K562 (cell line): ENCODE measurements around the gene ANKZF1. TPM values are rescaled to one million over a fixed set of nuclear protein-coding genes. Genes with fewer than 3 reads are reported as not detected.

Source experiments
- BRD4 ChIP-seq: fragments of 200-600 bp; sonication (generic); IDR thresholded peaks from 2 replicates; pipeline ENCODE4 v1.6.1; 2017; ENCODE audit warnings: inconsistent platforms
- HNRNPL ChIP-seq: fragments of 200-400 bp; formaldehyde crosslinking; IDR thresholded peaks from 2 replicates; pipeline ENCODE4 v1.6.1; 2017; ENCODE audit warnings: low read depth, mild to moderate bottlenecking, low read length
- HSF4 ChIP-seq: fragments of 250-450 bp; sonication (Bioruptor Pico); IDR thresholded peaks from 2 replicates; pipeline ENCODE4 v2.1.2; 2022; ENCODE audit warnings: mild to moderate bottlenecking, moderate library complexity, borderline replicate concordance
- JUN ChIP-seq, 2 experiments: sonication (generic) in 1 of 2; formaldehyde crosslinking in 1 of 2; IDR thresholded peaks; 2 replicates each; pipeline versions ENCODE4 v1.6.1 to v1.8.0; 2012 to 2022; ENCODE audit warnings: borderline replicate concordance in 2 of 2, mild to moderate bottlenecking in 2 of 2, improper control_type of control experiment in 1 of 2, low read depth in 1 of 2, low read length in 1 of 2, missing genetic modification reagents in 1 of 2
- MYNN ChIP-seq, 2 experiments: sonication (generic); formaldehyde crosslinking in 1 of 2; IDR thresholded peaks; 2 replicates each; pipeline versions ENCODE4 v1.5.0 to v1.6.1; 2016 to 2020; ENCODE audit warnings: antibody characterized with exemption in 1 of 2, missing genetic modification reagents in 1 of 2
- NONO ChIP-seq, 2 experiments: fragments of 200-400 bp in 1 of 2; fragments of 450-650 bp in 1 of 2; formaldehyde crosslinking in 1 of 2; IDR thresholded peaks; 2 replicates each; pipeline ENCODE4 v1.6.1; 2017; ENCODE audit warnings: low read depth in 2 of 2, mild to moderate bottlenecking in 2 of 2, moderate library complexity in 2 of 2, low read length in 1 of 2
- NR2C2 ChIP-seq, 2 experiments: fragments of 200-800 bp in 1 of 2; sonication (Bioruptor generic) in 1 of 2; sonication (generic) in 1 of 2; formaldehyde crosslinking in 1 of 2; IDR thresholded peaks; 2 replicates each; pipeline versions ENCODE4 v1.6.1 to v1.8.0; 2016 to 2022; ENCODE audit warnings: mild to moderate bottlenecking in 1 of 2, missing compliant biosample characterization in 1 of 2, missing genetic modification characterization in 1 of 2, missing genetic modification reagents in 1 of 2
- PYGO2 ChIP-seq: fragments of 450-650 bp; IDR thresholded peaks from 2 replicates; pipeline ENCODE4 v1.6.1; 2016; ENCODE audit warnings: mild to moderate bottlenecking, missing genetic modification characterization, moderate library complexity, missing compliant biosample characterization
- SAFB ChIP-seq: fragments of 200-400 bp; formaldehyde crosslinking; IDR thresholded peaks from 2 replicates; pipeline ENCODE4 v1.6.1; 2017; ENCODE audit warnings: low read depth, low read length, borderline replicate concordance
- SMAD1 ChIP-seq: fragments of 150-350 bp; IDR thresholded peaks from 2 replicates; pipeline ENCODE4 v1.6.1; 2014; ENCODE audit warnings: low read length, low read depth; ENCODE audit not compliant: partially characterized antibody
- SMARCA4 ChIP-seq: fragments of 450-650 bp; IDR thresholded peaks from 2 replicates; pipeline ENCODE4 v1.6.1; 2016
- ZC3H4 ChIP-seq: sonication (generic); formaldehyde crosslinking; IDR thresholded peaks from 2 replicates; pipeline ENCODE4 v1.9.0; 2021; ENCODE audit warnings: missing genetic modification reagents, borderline replicate concordance
- ZNF175 ChIP-seq: fragments of 200-800 bp; sonication (Bioruptor generic); IDR thresholded peaks from 2 replicates; pipeline ENCODE4 v1.6.1; 2016; ENCODE audit warnings: low read depth, mild to moderate bottlenecking, missing genetic modification characterization, missing compliant biosample characterization
- ZNF699 ChIP-seq: fragments of 250-450 bp; sonication (Bioruptor Pico); IDR thresholded peaks from 2 replicates; pipeline ENCODE4 v1.8.0; 2021; ENCODE audit warnings: mild to moderate bottlenecking, moderate library complexity; ENCODE audit not compliant: insufficient replicate concordance
- polyA plus RNA-seq, 8 experiments: library from polyadenylated mRNA; depleted of rRNA in 4 of 8; stranded (reverse) in 5 of 8; unstranded in 3 of 8; fragments of >200 nt; fragmentation: Nextera tagmentation in 2 of 8; fragmentation: Illumina TruSeq in 1 of 8; extraction: Ambion mirVana in 2 of 8; extraction: Trizol in 1 of 8; gene quantifications; 2 replicates each; pipeline versions ENCODE4 v1.2.1 to v1.2.3, GENCODE V29; 2011 to 2014; ENCODE audit warnings: inconsistent platforms in 1 of 8, missing spikeins in 1 of 8
- total RNA-seq, 7 experiments: library from RNA; depleted of rRNA in 6 of 7; stranded (reverse); fragments of >200 nt in 6 of 7; fragmentation: Illumina TruSeq in 2 of 7; extraction: Trizol in 2 of 7; gene quantifications; 2 replicates each; pipeline versions ENCODE4 v1.2.1 to v1.2.3, GENCODE V29; 2011 to 2021; ENCODE audit warnings: low replicate concordance in 1 of 7
- TF ChIP-seq, protein P1 (sequence below): sonication (generic); formaldehyde crosslinking; IDR thresholded peaks from 2 replicates; pipeline ENCODE4 v1.8.0; 2022; ENCODE audit warnings: mild to moderate bottlenecking, low read depth, missing genetic modification reagents
- TF ChIP-seq, protein P2 (sequence below): fragments of 250-450 bp; sonication (Bioruptor Pico); IDR thresholded peaks from 2 replicates; pipeline ENCODE4 v1.4.0; 2020; ENCODE audit warnings: mild to moderate bottlenecking, moderate library complexity, borderline replicate concordance
- TF ChIP-seq, protein P3 (sequence below), 2 experiments: fragments of 450-650 bp; conservative IDR thresholded peaks; 2 replicates each; pipeline ENCODE4 v1.6.1; 2017; ENCODE audit warnings: mild to moderate bottlenecking in 2 of 2, moderate library complexity in 2 of 2

The ANKZF1 gene
- total and polyA plus RNA-seq, 9 of the 15 experiments (the other 6 are each of a cell fraction or from before 2014, with no cell fraction given): 3.1 to 60.6 (median 31.0) TPM

GRCh38 chr2:219279151-219279915 lies 49.7 kb downstream of the ANKZF1 start, which contains the start of gene DNAJB2 (continued):
- TF ChIP-seq SAFB: no peak
- peak; percentile 70 for TF ChIP-seq MYNN (IDR thresholded peaks at IDR 0.05)
- TF ChIP-seq MYNN (CRISPR knock-in tag; IDR thresholded peaks at IDR 0.05): no peak
- TF ChIP-seq, protein P1, sequence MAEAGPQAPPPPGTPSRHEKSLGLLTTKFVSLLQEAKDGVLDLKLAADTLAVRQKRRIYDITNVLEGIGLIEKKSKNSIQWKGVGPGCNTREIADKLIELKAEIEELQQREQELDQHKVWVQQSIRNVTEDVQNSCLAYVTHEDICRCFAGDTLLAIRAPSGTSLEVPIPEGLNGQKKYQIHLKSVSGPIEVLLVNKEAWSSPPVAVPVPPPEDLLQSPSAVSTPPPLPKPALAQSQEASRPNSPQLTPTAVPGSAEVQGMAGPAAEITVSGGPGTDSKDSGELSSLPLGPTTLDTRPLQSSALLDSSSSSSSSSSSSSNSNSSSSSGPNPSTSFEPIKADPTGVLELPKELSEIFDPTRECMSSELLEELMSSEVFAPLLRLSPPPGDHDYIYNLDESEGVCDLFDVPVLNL (CRISPR knock-in tag): no peak
- TF ChIP-seq ZNF175 (CRISPR knock-in tag): peak; percentile 96
- TF ChIP-seq JUN (IDR thresholded peaks at IDR 0.05; ENCODE audit: borderline replicate concordance, low read depth, low read length): peak; percentile 57; the same call in 1 of the 2 replicates
- TF ChIP-seq JUN (CRISPR knock-in tag; IDR thresholded peaks at IDR 0.05; ENCODE audit: borderline replicate concordance): peak; percentile 98
- no peak for TF ChIP-seq ZC3H4
- no peak for TF ChIP-seq HSF4 (CRISPR knock-in tag)
- peak; percentile 80 for TF ChIP-seq SMAD1
- no peak for TF ChIP-seq NR2C2 (CRISPR knock-in tag; IDR thresholded peaks at IDR 0.05)
- peak; percentile 82 for TF ChIP-seq NR2C2 (tag; IDR thresholded peaks at IDR 0.05)
- TF ChIP-seq, protein P2, sequence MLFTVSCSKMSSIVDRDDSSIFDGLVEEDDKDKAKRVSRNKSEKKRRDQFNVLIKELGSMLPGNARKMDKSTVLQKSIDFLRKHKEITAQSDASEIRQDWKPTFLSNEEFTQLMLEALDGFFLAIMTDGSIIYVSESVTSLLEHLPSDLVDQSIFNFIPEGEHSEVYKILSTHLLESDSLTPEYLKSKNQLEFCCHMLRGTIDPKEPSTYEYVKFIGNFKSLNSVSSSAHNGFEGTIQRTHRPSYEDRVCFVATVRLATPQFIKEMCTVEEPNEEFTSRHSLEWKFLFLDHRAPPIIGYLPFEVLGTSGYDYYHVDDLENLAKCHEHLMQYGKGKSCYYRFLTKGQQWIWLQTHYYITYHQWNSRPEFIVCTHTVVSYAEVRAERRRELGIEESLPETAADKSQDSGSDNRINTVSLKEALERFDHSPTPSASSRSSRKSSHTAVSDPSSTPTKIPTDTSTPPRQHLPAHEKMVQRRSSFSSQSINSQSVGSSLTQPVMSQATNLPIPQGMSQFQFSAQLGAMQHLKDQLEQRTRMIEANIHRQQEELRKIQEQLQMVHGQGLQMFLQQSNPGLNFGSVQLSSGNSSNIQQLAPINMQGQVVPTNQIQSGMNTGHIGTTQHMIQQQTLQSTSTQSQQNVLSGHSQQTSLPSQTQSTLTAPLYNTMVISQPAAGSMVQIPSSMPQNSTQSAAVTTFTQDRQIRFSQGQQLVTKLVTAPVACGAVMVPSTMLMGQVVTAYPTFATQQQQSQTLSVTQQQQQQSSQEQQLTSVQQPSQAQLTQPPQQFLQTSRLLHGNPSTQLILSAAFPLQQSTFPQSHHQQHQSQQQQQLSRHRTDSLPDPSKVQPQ: peak; percentile 33; the same call in 1 of the 2 replicates
- TF ChIP-seq, protein P3, sequence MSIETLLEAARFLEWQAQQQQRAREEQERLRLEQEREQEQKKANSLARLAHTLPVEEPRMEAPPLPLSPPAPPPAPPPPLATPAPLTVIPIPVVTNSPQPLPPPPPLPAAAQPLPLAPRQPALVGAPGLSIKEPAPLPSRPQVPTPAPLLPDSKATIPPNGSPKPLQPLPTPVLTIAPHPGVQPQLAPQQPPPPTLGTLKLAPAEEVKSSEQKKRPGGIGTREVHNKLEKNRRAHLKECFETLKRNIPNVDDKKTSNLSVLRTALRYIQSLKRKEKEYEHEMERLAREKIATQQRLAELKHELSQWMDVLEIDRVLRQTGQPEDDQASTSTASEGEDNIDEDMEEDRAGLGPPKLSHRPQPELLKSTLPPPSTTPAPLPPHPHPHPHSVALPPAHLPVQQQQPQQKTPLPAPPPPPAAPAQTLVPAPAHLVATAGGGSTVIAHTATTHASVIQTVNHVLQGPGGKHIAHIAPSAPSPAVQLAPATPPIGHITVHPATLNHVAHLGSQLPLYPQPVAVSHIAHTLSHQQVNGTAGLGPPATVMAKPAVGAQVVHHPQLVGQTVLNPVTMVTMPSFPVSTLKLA (conservative IDR thresholded peaks at IDR 0.05): peak; percentile 77 to 85
- TF ChIP-seq NONO (IDR thresholded peaks at IDR 0.05; ENCODE audit: low read depth in 2 of 2, low read length in 1 of 2): peak in 1 of 2 experiments; percentile 93; a peak in 2 of 4 replicates
- no peak for TF ChIP-seq PYGO2
- TF ChIP-seq HNRNPL: no peak
- peak; percentile 83 for TF ChIP-seq SMARCA4
- TF ChIP-seq BRD4: no peak
- no peak for TF ChIP-seq ZNF699 (CRISPR knock-in tag)
